ENCODE measurements around the gene BARX2. TPM values are rescaled to one million over a fixed set of nuclear protein-coding genes. Genes with fewer than 3 reads are reported as not detected.

BARX2 gene
- total and polyA plus RNA-seq, 2 of the 4 experiments (the other 2 are of a cell fraction) = not detected

DNA sequence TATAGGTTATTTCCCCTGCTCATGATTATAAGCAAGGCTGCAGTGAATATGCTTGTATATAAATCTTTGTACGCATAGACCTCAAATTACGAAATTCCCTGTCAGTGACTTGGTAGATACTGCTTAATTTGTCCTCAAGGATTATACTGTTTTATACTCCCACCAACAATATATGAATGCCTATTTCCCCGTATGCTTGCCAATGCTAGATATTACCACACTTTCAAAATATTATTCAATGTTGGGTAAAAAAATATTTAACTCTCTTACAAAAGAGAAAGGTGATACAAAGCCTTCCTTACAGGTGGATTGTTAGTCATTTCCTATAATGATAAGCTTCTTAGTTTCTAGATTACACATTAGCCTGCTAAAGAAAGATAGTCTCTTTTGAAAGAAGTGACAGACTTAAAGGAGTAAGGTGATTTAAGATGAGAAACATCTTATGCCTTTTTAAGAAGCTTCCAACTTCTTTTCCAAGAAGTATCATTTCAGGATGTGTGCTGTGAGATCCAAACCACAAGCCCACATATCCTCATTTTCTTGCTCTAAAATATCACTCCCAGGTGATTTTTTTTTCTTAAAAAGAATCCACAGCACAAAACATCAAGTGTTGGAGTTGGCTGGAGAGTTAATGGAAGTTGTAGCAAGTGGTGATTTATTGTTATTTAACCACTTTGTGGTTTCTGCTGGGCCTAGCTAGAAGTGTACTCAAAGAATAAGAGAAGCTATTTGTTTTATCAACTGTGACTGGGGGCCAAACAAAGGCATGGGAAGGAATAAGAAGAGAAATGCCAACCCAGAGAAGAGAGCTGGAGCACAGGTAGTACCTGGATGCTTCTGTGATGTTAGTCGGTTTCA lies 59.2 kb downstream of the BARX2 start:
- no peak overlapping the region for H2AFZ ChIP-seq (replicated peaks; ENCODE audit: low read length, poor library complexity)
- DNase-seq (no peak), ATAC-seq (ENCODE audit: low read depth) (no peak)
- ChIA-PET CTCF (no interaction called here), POLR2A (ENCODE audit: unreplicated experiment) (no interaction called here)
- no peak overlapping the region for H2AK5ac ChIP-seq (ENCODE audit: low read depth, low read length)
- H3K9me3 ChIP-seq (ENCODE audit: control insufficient read depth, insufficient read depth, low read length) = peaks cover 25% of the 10 kb centered on the region
- TF ChIP-seq RFX5 (IDR thresholded peaks at IDR 0.05; ENCODE audit: low read depth, low read length) (no peak), NFE2L2 (IDR thresholded peaks at IDR 0.05; ENCODE audit: low read depth, low read length) (no peak), FOS (IDR thresholded peaks at IDR 0.05; ENCODE audit: low read depth, low read length) (no peak), RAD21 (IDR thresholded peaks at IDR 0.05; ENCODE audit: low read length) (no peak), SMC3 (IDR thresholded peaks at IDR 0.05; ENCODE audit: low read depth, low read length) (no peak), MAZ (IDR thresholded peaks at IDR 0.05; ENCODE audit: borderline replicate concordance, low read depth, low read length) (no peak), MXI1 (IDR thresholded peaks at IDR 0.05; ENCODE audit: borderline replicate concordance, low read depth, low read length) (no peak)
- H4K5ac ChIP-seq (ENCODE audit: low read depth, low read length) = no peak overlapping the region
- intact Hi-C loops (cut with micrococcal nuclease) (no loop called here), in situ Hi-C loops (cut with MboI; ENCODE audit: low sequenced_read_pairs) (no loop called here), dilution Hi-C loops (cut with HindIII; ENCODE audit: low sequenced_read_pairs, unreplicated experiment) (no loop called here)
- no peaks in the 10 kb centered on the region for H3K79me1 ChIP-seq (ENCODE audit: low read depth in 1 of 2, low read length in 2 of 2)
- no peaks in the 10 kb centered on the region for H3K27me3 ChIP-seq (ENCODE audit: control insufficient read depth, insufficient read depth, low read length)
- no peak overlapping the region for H3K9ac ChIP-seq (ENCODE audit: low read depth, low read length)
- H2BK5ac ChIP-seq (ENCODE audit: low read depth, low read length, poor library complexity, severe bottlenecking) = no peak overlapping the region
- WGBS, 2 experiments (ENCODE audit: extremely low coverage in 2 of 2, insufficient read length in 1 of 2) = no CpG with 5 or more reads among the region's 4 CpGs
- no peaks in the 10 kb centered on the region for H4K20me1 ChIP-seq (ENCODE audit: insufficient read depth, low read length)
- no peak overlapping the region for H3K27ac ChIP-seq (ENCODE audit: insufficient read depth, low read length)
- no peak overlapping the region for H3K4ac ChIP-seq (ENCODE audit: low read depth, low read length)
- H3K36me3 ChIP-seq (ENCODE audit: control insufficient read depth, insufficient read depth, low read length) = no peaks in the 10 kb centered on the region
- no peak overlapping the region for H3K4me2 ChIP-seq (ENCODE audit: low read depth, low read length)
- H3K56ac ChIP-seq (ENCODE audit: extremely low read depth, insufficient read depth, low read length) = no peak overlapping the region
- no peak overlapping the region for H3K18ac ChIP-seq (ENCODE audit: low read depth, low read length)
- no peak overlapping the region for H4K91ac ChIP-seq (ENCODE audit: insufficient read depth, low read depth, low read length)
- H3K4me1 ChIP-seq (ENCODE audit: control insufficient read depth, insufficient read depth, low read length) = no peaks in the 10 kb centered on the region
- H2BK20ac ChIP-seq (ENCODE audit: low read depth, low read length) = no peak overlapping the region
- H4K8ac ChIP-seq (ENCODE audit: low read depth in 2 of 2, low read length in 2 of 2) = no peak overlapping the region
- H2BK120ac ChIP-seq (ENCODE audit: low read depth, low read length) = no peak overlapping the region
- no peak overlapping the region for H3K14ac ChIP-seq (replicated peaks; ENCODE audit: low read depth, low read length)
- no peak overlapping the region for H2BK15ac ChIP-seq (ENCODE audit: low read depth, low read length)
- H2AK9ac ChIP-seq (replicated peaks; ENCODE audit: low read depth, low read length, poor library complexity) = no peak overlapping the region
- H3K23ac ChIP-seq (ENCODE audit: low read depth, low read length) = no peak overlapping the region
- no peak overlapping the region for H3K4me3 ChIP-seq (ENCODE audit: insufficient read depth, low read depth, low read length)
- no TSS peak for BruUV-seq (replicated peaks)
- no peaks in the 10 kb centered on the region for H3K9me1 ChIP-seq (ENCODE audit: insufficient read depth, low read length)

Data from IMR-90 (cell line).